Measurements from ENCODE around the gene TMED9.
A peak's percentile ranks its signal among the peaks of the same experiment; 100 is the strongest.

TMED9 gene

DNA sequence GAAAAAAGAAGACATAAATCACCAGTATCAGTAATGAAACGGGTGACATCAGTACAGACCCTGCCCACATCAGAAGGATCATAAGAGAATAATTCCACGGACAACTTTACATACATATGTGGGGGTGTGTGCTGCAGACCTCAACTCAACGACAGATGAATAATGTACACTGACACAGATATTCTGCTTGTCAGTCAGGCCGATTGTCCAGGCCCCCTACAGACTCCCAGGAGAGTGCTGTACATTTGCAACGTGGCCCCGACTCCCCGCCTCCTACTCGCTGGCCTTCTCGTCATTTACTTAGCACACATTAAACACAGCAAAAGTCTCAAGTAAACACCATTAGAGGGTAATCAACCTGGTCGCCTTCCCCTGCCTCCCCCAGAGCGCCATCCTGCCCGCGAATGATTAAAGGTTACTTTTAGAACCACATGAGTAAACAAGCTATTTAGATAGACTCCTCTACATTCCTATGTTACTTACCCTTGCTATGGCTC, 3.5 kb upstream of the TMED9 start:
- no peak for DNase-seq

DNA sequence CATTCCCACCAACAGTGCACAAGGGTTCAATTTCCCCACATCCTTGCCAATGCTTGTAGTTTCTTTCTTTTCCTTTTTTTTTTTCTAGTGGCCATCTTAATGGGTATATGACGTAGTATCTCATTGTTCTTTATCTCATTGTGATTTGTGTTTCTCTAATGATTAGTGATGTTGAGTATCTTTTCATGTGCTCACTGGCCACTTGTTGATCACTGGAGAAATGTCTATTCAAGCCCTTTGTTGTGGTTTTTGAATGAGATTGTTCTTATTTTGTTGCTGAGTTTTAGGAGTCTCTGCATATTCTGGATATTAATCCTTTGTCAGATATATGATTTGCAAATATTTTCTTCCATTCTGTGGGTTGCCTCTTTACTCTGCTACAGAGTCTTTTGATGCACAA, 1.6 kb upstream of the TMED9 start:
- no peak for DNase-seq

DNA sequence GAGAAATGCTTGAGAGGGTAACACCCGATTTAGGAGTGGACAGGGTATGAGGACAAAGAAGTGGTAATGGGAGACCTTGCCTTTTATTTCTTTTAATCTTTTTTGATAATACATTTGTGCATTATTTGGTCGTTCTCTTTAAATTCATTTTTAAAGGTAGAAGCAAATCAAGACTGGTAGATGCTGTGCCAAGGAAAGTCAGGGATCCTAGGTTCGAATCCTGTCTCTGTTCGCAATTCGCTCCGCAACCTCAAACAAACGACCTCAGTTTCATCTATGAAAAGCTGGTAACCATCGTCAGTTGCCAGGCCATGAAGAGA, 353 bp upstream of the TMED9 start:
- DNase-seq: no peak

DNA sequence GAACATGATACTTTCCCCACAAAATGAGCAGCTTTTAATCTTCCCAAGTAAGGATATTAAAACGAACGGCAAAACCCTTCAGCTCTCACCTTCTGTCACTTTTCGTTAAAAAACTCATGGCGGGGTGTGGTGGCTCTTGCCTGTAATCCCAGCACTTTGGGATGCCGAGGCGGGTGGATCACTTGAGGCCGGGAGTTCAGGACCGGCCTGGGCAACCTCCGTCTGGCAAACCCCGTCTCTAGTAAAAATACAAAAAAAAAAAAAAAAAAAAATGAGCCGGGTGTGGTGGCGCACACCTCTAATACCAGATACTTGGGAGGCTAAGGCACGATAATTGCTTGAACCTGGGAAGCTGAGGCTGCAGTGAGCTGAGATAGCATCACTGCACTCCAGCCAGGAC, 902 bp downstream of the TMED9 start:
- DNase-seq: no peak

DNA sequence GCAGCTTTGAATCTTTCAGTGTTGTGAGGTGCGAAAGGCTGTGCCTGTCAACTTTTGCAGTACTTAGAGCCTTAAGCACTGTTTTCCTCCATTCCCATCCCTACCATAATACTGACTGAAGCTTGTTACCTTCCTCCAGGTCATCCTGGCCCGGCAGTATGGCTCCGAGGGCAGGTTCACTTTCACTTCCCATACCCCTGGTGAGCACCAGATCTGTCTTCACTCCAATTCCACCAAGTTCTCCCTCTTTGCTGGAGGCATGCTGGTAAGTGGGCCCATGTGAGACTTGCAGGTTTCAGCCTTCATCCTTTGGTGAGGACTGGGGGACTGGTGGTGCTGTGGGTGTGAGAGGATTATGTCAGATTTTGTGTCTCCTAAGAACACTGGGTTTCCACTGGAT, 1.5 kb downstream of the TMED9 start:
- DNase-seq: no peak

DNA sequence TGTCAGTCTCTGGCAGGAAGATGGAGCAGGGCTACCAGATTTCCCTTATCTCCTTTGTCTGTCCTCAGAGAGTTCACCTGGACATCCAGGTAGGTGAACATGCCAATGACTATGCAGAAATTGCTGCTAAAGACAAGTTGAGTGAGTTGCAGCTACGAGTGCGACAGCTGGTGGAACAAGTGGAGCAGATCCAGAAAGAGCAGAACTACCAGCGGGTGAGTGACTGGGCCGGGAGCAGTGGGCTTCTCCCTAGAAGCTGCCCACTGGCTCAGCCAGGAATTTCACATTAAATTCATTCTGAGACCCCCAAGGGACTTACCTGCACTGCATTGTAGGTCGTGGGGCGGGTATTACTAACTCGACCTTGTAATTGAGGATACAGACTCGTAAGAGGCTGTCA, 2.1 kb downstream of the TMED9 start:
- no peak for DNase-seq

DNA sequence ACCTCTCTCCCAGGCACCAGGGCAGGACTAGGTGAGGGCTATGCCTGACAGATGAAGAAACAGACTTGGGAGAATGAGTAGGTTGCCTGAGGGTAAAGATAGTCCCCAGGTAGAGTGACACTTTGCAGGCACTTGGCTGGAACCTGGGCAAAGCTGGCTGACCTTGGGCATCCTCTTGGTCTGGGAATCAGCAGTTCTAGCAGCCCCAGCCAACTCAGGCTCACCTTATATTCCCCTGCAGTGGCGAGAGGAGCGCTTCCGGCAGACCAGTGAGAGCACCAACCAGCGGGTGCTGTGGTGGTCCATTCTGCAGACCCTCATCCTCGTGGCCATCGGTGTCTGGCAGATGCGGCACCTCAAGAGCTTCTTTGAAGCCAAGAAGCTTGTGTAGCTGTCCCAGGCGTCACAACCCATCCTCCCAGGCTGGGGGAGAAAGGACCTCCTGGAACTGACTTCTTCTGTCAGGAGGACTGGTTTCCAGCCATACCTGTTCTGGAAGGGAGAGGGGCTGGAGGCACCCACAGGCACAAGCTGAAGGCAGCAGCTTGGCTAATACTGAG, 3.1 kb downstream of the TMED9 start:
- DNase-seq: no peak

DNA sequence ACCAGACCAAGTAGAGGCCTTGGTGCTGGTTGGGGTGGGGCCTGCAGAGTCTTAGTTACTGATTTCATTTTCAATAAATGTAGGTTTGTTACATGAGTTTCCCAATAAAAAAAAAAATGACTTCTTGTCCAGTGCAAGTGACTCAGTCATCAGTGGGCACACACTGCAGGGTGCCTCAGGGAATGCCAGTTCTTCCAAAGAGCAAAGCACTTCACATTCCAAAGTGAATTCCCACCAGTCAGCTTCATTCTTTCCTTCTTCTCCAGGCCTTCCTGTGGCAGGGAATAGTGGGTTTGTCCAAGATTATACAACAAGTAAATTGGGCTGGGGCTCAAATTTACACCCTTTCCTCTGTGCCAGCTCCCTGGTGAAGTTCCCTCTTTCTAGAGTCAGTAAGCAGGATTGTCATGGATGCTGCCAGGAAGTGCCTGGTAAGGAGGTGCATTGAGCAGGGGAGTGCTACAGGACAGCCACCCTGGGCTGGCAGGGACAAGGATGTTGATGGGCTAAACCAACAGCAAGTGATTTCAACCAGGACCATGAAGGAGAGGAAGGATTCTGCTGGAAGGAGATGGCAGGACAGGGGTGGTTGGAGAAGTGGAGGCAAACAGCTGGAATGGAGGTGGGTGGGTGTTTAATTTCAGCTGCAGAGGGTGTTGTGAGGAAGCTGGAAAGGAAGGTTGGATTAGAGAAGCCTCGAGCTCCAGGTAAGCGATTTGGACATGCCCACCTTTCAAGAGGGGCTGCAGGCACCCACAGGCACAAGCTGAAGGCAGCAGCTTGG, 4.2 kb downstream of the TMED9 start:
- no peak for DNase-seq

DNA sequence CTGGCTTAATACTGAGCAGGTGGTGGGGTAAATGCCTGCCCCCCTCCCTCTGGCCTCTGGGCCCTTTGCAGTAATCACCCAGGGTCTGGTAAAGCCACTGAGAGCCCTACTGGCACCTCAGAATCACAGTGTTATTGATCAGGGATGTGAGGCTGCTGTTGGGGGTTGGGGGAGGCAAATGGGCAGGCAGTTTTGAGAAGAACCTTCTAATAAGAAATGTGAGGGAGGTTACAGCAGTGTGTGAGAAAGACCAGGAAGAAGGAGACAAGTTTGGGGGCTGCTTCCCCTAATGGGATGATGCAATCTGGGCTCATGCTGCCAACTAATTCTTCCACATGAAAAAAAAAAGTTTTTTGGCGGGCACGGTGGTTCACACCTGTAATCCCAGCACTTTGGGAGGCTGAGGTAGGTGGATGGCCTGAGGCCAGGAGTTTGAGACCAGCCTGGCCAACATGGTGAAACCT, 4.8 kb downstream of the TMED9 start:
- no peak for DNase-seq

DNA sequence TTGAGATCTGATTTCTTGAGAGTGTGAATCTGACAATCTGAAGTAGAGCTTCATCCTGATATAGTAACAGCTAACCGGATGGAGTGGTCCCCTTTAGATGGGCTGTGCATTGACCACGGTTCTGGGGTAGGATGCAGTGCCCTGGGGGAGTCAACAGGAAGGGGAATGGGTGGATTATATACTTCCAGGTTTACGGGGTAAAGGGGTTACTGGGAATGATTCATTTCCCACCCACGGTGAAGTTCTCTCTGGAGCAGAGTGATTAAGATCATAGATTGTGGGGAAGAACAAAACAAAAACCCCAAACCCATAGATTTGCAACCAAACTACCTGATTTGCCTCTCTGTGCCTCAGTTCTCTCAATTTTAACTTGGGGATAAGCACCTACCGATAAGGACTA, 6.5 kb downstream of the TMED9 start:
- no peak for DNase-seq

DNA sequence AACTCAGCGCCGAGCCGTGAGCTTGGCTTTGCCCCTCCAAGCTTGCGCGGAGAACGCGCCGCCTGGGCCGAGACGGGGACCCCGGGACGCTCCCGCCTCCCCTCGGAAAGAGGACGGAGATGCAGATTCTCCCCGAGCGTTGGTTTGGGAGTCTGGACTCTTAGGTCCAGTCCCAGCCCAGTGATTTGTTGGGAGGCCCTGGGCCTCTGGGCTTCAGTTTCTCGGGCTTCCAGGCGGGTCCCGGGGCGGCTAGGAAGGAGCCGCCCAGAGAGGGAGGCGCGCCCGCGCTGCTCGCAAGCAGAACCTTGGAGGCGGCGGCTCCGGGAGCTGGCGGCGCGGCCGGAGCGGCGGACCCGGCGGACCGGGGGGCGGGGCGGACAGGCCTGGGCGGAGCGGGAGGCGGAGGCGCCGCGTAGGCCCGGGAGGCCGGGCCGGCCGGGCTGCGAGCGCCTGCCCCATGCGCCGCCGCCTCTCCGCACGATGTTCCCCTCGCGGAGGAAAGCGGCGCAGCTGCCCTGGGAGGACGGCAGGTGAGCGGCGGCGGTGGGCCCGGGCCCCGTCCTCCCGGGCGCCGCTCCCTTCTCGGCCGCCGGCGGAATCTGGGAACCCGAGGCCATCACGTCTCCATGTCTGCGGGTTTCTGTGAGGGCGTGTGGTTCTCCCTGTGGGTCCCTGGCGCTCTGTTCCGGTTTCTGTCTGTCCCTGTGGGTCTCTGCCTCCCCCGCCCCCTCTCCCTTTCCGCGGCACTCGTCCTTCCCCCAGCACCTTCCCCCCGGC, 7.9 kb downstream of the TMED9 start, which contains the start of gene B4GALT7:
Gene B4GALT7 (plus strand): TSS at position 402 of the 777 bp plus-strand sequence. CDS start 79 bp downstream, at position 481.
- DNase-seq: peak; percentile 93

DNA sequence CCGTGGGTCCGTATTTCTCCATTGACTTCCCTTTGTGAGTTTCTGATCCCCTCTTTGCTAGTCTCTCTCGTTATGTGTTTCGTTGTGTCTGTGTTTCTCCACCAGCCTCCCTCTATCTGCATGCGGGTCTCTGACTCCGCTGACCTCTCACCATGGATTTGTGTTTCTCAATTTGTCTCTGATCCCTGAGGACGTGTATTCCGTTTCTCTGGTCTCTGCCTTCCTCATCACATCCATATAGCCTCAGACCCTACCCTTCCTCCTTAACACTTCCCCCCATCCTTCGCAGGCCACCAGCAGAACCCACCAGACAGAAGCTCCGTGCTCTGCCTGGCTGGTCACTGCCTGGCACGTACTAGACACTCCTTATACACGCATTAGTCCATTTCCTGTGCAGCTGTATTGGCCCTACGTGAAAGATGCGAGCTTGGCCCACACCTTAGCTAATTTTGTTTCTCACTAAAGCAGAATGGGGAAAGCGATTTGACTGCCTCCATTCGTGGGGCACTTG, 8.6 kb downstream of the TMED9 start:
- DNase-seq: no peak

DNA sequence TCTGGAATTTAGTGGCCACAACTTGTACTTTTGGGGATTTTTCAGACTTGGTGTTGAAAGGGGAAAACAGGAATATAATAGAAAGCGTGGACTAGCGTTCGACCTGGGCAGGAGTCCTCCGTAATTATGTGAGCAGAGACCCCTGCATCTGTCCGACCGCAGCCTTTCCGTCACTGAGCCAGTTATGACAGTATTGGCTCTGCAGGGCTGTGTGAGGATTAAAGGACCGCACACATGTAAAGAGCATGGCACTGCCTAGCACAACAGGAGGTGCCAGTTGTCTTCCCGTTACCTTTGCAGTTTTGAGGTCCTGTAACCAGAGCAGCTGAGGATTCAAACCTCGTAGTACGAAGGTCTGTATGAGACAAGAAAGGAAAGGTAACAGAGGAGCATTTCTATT, 9.1 kb downstream of the TMED9 start:
- DNase-seq: no peak

DNA sequence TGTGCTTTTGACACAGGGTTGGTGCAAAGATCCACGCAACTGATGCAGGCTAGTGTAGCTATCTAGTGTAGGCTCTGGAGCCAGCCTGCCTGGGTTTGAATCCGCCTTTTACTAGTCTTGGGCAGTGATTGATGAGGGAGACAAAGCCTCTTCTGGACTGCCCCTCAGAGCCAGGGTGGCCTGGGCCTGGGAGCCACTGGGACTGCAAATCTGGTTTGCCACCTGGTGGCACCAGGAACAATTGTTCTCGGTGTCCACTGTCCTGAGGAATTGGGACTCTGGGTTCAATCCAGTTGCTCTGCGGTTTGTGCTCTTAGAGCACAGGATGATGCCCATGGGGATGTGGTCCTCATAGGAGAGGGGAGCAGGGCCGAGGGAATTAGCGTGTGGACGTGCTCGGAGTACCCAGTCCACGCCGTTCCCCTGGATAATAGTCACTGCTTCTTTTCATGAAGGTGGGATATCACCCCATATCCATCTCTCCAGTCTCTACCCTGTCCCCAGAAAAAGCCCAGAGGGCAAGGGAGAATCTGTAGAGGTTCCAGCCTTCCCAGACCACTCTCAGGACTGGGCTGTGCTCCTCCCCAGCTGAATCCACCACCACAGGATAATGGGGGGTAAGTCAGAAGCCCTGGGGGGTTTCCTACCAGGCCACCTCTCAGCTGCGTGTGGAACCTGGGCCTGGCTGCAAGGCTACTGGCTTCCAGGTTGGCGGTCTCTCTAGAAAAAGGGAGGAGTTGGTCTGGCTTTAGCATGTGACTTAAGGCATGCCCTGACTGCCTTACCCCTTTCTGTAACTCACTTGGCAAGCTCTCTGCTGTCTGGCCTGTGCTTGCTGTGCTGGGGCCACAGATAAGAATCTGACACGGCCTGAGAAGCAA, 9.8 kb downstream of the TMED9 start:
- DNase-seq: no peak

DNA sequence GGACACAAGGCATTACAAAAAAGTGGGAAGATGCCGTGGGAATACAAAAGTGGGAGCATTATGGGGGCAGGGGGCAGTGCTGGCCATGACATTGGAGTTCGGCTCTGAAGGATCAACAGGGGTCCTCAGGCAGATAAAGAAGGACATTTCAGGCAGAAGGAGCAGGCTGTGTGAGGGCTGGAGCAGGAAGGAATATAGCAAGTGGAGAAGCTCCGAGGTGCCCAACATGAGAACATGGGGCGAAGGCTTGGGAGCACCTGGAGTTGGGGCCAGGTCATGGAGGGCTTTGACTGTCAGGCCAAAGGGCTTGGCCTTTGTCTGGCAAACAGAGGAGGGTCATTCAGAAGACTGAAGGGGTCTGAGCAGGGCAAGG, 10.4 kb downstream of the TMED9 start:
- DNase-seq: no peak

DNA sequence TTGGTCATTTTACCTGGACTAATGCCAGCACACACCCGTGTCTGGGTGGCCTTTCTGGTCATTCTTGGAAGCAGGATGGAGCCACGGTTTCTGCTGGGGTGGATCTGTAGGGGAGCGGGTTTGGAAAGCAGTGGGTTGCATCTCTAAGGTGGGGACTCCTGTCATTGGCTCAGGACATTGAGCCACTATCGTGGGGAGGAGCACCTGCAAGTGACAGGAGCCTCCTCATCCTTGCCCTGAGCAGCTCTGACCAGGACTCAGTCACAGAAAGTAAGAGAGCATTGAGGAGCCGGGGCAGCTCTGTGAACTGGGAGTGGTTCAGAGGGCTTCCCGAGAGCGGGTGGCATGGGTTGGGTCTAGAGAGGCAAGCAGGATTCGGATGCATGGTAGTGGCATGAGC, 11.6 kb downstream of the TMED9 start:
- DNase-seq: no peak

DNA sequence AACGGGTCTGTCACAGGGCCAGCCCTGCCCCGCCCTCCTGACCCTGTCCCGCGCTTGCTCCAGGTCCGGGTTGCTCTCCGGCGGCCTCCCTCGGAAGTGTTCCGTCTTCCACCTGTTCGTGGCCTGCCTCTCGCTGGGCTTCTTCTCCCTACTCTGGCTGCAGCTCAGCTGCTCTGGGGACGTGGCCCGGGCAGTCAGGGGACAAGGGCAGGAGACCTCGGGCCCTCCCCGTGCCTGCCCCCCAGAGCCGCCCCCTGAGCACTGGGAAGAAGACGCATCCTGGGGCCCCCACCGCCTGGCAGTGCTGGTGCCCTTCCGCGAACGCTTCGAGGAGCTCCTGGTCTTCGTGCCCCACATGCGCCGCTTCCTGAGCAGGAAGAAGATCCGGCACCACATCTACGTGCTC, 12.1 kb downstream of the TMED9 start:
- no peak for DNase-seq

DNA sequence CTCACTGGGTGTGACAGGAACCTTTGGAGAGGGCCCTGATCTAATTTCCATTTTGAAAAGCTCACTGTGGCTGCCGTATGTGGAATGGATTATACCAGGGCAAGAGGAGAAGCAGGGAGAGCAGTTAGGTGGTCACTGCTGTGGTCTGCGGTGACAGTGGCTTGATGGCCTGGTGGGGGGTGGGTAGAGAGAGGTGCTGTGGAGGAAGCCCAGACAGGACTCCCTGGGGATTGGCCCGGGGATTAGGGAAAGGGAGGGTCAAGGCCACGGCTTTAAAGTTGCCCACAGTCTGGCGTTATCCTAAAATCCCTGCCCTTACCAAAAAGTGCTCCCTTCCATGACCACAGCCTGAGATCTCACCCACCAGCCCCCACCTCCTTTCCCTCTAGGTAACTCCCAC, 12.7 kb downstream of the TMED9 start:
- DNase-seq: no peak

DNA sequence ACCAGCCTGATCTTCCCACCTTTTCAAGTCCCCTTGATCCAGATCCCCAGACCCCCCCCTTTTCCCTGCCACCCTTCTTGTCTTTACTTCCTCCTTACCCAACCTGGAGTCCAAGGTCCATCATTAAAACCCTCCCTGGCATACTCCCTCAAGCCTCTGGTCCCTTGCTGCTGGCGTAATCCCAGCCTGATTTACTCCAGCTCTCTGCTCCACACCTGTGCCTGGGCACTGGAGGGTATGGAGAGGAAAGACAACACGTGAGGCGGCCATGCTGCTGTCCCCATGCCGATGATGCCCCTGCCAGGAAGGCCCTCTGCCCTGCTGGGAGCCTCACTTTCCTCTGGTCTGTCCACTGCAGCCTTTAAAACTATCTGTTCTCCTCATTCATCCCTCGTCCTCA, 13.1 kb downstream of the TMED9 start:
- DNase-seq: no peak

DNA sequence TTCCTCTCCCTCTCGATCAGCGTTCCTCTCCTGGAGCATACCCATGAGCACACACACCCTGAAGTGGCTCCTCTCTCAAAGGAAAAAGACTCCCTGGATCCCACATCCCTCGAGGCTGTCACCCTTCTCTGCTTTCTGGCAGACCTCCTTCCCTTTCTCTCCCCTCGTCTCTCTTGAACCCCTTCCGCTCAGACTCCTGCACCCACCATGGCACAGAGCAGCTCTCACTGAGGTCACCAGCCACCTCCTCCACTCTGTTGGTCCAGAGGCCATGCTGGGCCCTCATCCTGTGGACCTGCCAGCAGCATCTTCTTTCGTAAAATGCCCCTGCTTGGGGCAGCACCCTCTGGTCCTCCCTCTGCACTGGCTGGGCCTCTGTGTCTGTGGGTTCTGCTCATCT, 13.7 kb downstream of the TMED9 start:
- DNase-seq: no peak

DNA sequence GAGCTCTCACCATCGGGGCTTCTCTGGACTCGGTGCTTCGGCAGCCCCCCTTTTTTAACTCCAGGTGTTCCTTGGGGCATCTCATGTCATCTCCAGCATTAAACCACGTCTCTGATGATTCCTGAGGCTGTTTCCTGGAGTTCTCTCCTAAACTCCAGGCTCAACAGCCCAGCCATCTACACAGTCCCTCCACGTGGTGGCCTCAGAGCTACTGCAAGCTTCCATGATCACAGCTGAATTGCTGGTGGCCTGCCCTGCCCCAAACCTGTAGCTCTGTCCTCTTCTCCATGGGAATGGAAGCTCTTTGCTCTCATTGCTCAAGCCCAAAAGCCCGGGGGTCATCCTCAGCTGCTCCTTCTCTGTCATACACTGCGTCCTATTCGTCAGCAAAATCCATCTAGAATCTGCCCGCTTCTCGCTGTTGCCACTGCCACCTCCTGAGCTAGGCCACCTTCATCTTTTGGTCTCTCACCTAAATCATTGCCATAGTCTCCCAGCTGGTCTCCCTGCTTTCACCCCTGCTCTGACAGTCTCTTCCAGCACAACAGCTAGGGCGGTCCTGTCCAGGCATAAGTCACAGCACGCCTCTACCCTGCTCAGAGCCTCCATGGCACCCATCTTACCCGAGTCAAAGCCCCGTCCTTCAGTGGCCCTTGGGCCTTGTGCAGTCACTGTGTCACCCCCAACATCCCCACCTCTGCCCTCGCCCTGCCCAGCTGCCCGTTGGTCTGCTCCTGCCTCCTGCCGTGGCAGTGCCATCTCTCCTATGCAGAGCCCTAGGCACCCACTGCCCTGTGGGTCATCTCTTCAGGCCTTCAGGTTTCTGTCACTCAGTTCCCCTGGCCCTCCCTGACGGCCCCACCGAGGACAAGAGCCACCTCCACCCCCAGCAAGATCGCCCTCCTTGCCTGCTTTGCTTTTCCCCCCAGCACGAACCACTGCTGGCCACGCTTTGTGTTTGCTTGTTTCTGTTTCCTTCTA, 14.4 kb downstream of the TMED9 start:
- DNase-seq: no peak

DNA sequence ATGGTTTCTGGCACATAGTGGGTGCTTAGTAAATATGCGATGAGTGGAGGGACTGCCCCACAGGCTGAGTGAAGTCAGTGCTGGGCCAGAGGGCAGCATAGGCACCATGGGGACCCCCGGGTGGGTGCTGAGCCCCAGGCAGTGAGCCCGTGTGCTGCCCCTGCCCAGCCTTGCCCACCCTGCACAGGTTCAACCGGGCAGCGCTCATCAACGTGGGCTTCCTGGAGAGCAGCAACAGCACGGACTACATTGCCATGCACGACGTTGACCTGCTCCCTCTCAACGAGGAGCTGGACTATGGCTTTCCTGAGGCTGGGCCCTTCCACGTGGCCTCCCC, 15.1 kb downstream of the TMED9 start:
- no peak for DNase-seq
